Nephron (organoid): ENCODE measurements around the gene NT5DC4.

Experiments
- H3K27ac Mint-ChIP-seq, 3 experiments: 2 replicates each; pipeline ENCODE4 v1.8.0; 2020; ENCODE audit warnings: mixed read lengths in 3 of 3, mild to moderate bottlenecking in 2 of 3, moderate library complexity in 1 of 3
- H3K27me3 Mint-ChIP-seq: 2 replicates; pipeline ENCODE4 v1.8.0; 2021; ENCODE audit warnings: low read depth, mild to moderate bottlenecking, moderate library complexity, mixed read lengths
- H3K36me3 Mint-ChIP-seq: 2 replicates; pipeline ENCODE4 v1.8.0; 2020; ENCODE audit warnings: low read depth, mixed read lengths
- H3K4me1 Mint-ChIP-seq: 2 replicates; pipeline ENCODE4 v1.8.0; 2020; ENCODE audit warnings: mixed read lengths
- H3K4me3 Mint-ChIP-seq, 3 experiments: 2 replicates each; pipeline ENCODE4 v1.8.0; 2020; ENCODE audit warnings: mild to moderate bottlenecking in 3 of 3, mixed read lengths in 3 of 3, moderate library complexity in 2 of 3
- H3K9me3 Mint-ChIP-seq: 2 replicates; pipeline ENCODE4 v1.8.0; 2020; ENCODE audit warnings: mixed read lengths
- TF ChIP-seq, protein P1 (sequence below), 3 experiments: fragments of 200-600 bp; sonication (generic); IDR thresholded peaks; one replicate each; pipeline ENCODE4 v1.5.0; 2021; ENCODE audit warnings: antibody characterized with exemption in 3 of 3; ENCODE audit not compliant: unreplicated experiment in 3 of 3

Gene NT5DC4

GRCh38 chr2:112749755-112750559 is 29.1 kb downstream of the NT5DC4 start:
- no peaks in the 10 kb centered on the region for H3K4me1 Mint-ChIP-seq
- peak overlapping the region in 1 of 3 experiments; percentile 12 for H3K27ac Mint-ChIP-seq
- no peak overlapping the region for H3K4me3 Mint-ChIP-seq
- TF ChIP-seq, protein P1, sequence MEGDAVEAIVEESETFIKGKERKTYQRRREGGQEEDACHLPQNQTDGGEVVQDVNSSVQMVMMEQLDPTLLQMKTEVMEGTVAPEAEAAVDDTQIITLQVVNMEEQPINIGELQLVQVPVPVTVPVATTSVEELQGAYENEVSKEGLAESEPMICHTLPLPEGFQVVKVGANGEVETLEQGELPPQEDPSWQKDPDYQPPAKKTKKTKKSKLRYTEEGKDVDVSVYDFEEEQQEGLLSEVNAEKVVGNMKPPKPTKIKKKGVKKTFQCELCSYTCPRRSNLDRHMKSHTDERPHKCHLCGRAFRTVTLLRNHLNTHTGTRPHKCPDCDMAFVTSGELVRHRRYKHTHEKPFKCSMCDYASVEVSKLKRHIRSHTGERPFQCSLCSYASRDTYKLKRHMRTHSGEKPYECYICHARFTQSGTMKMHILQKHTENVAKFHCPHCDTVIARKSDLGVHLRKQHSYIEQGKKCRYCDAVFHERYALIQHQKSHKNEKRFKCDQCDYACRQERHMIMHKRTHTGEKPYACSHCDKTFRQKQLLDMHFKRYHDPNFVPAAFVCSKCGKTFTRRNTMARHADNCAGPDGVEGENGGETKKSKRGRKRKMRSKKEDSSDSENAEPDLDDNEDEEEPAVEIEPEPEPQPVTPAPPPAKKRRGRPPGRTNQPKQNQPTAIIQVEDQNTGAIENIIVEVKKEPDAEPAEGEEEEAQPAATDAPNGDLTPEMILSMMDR (IDR thresholded peaks at IDR 0.05; ENCODE audit: unreplicated experiment in 3 of 3): peak; percentile 84 to 85 (median 84)
- H3K9me3 Mint-ChIP-seq: no peaks in the 10 kb centered on the region
- H3K36me3 Mint-ChIP-seq: peaks cover 21% of the 10 kb centered on the region
- H3K27me3 Mint-ChIP-seq: no peaks in the 10 kb centered on the region

DNA sequence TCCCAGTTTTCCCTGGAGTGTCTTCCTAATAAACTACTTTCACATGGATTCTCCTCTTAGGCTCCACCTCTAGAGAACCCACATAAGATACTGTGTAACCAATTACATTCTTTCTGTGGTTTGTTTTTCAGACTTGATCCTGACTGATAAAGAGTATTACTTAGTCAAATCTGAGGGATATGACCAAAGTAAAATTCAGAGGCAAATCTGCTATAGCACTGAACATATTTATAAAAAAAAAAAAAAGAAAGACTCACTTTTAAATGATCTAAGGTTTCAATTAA is 29.7 kb downstream of the NT5DC4 start:
- TF ChIP-seq, protein P1 (IDR thresholded peaks at IDR 0.05; ENCODE audit: unreplicated experiment in 3 of 3): no peak
- no peak overlapping the region for H3K27ac Mint-ChIP-seq
- H3K36me3 Mint-ChIP-seq: peaks cover 25% of the 10 kb centered on the region

DNA sequence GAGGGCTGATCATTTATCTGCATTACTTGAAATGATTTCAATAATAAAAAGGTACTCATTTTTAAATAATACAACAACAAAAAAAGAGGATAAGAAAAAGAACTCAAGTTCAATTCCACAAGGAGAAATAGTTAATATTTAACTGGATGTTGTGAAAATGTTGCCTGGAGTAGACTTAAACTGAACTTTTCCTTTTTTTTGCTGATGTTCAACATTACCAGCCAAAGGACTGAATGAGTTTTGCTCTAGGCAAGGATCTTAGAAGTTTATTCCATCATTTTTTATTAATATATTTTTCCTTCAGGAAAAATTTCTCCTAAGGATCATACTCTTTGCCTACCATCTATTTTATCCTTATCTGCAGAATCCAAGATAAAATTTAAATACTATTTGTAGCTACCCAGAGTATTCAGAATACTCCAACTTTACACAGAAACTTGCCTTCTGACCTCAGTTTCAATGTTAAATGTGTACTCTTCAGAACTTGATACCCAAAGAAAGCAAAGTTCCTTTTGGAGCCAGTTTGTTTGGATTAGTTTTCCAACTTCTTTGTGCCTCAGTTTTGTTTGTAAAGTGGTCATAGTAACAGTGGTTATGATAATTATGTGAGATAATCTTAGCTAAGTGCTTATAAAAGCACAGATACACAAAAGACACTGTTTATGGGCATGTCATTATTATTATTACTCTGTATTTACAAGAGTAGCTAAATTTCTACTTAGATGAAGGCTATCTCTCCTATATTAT is 30.8 kb downstream of the NT5DC4 start:
- H3K9me3 Mint-ChIP-seq: no peaks in the 10 kb centered on the region
- no peak overlapping the region for H3K4me3 Mint-ChIP-seq
- H3K27ac Mint-ChIP-seq: peak overlapping the region in 1 of 3 experiments; percentile 11
- H3K27me3 Mint-ChIP-seq: no peaks in the 10 kb centered on the region
- no peaks in the 10 kb centered on the region for H3K4me1 Mint-ChIP-seq
- TF ChIP-seq, protein P1 (IDR thresholded peaks at IDR 0.05; ENCODE audit: unreplicated experiment in 3 of 3): no peak
- H3K36me3 Mint-ChIP-seq: peaks cover 32% of the 10 kb centered on the region

More for the DNA sequence above, 29.7 kb downstream of the NT5DC4 start:
- H3K4me1 Mint-ChIP-seq: no peaks in the 10 kb centered on the region
- no peaks in the 10 kb centered on the region for H3K9me3 Mint-ChIP-seq
- no peaks in the 10 kb centered on the region for H3K27me3 Mint-ChIP-seq
- H3K4me3 Mint-ChIP-seq: no peak overlapping the region

DNA sequence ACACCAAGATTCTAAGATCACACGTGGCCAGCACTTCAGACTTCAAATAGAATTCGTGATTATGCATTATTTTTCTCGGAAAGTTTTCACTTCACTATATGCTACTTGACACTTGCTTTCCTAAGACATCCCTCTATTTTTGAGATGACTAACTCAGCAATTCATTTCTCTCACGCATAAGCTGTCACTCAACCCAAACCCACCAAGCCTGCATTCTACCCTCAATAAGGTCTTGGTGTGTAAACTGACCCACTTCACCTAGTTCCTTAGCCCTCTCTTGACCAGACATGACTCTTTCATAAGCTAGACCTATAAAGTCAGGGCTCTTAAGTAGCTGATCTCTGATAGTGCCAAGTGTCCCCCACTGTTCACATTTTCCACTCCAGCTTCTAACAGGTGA is 31.8 kb downstream of the NT5DC4 start:
- Mint-ChIP-seq H3K4me1 (no peaks in the 10 kb centered on the region), H3K4me3 (no peak overlapping the region), H3K27ac (no peak overlapping the region), H3K27me3 (no peaks in the 10 kb centered on the region), H3K9me3 (no peaks in the 10 kb centered on the region), H3K36me3 (peaks cover 36% of the 10 kb centered on the region)
- TF ChIP-seq, protein P1 (IDR thresholded peaks at IDR 0.05; ENCODE audit: unreplicated experiment in 3 of 3): no peak

GRCh38 chr2:112754564-112754963 is 33.7 kb downstream of the NT5DC4 start:
- no peaks in the 10 kb centered on the region for H3K27me3 Mint-ChIP-seq
- TF ChIP-seq, protein P1 (IDR thresholded peaks at IDR 0.05; ENCODE audit: unreplicated experiment in 3 of 3): no peak
- no peak overlapping the region for H3K27ac Mint-ChIP-seq
- H3K36me3 Mint-ChIP-seq: peaks cover 43% of the 10 kb centered on the region
- no peak overlapping the region for H3K4me3 Mint-ChIP-seq
- H3K9me3 Mint-ChIP-seq: no peaks in the 10 kb centered on the region
- H3K4me1 Mint-ChIP-seq: no peaks in the 10 kb centered on the region
